ENCODE results near the gene PIK3IP1.

PIK3IP1 gene

DNA sequence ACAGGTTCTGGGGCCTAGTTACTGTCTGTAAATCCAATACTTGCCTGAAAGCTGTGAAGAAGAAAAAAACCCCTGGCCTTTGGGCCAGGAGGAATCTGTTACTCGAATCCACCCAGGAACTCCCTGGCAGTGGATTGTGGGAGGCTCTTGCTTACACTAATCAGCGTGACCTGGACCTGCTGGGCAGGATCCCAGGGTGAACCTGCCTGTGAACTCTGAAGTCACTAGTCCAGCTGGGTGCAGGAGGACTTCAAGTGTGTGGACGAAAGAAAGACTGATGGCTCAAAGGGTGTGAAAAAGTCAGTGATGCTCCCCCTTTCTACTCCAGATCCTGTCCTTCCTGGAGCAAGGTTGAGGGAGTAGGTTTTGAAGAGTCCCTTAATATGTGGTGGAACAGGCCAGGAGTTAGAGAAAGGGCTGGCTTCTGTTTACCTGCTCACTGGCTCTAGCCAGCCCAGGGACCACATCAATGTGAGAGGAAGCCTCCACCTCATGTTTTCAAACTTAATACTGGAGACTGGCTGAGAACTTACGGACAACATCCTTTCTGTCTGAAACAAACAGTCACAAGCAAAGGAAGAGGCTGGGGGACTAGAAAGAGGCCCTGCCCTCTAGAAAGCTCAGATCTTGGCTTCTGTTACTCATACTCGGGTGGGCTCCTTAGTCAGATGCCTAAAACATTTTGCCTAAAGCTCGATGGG lies 13.5 kb downstream of the PIK3IP1 start:
- DNase-seq (ENCODE audit: low read depth), result no peak

- DNase-seq (ENCODE audit: low read depth), result no peak
Observed at GRCh38 chr22:31278151-31278621, 14.1 kb downstream of the PIK3IP1 start.

GRCh38 chr22:31277741-31278140 lies 14.5 kb downstream of the PIK3IP1 start:
- DNase-seq (ENCODE audit: low read depth), result no peak

DNA sequence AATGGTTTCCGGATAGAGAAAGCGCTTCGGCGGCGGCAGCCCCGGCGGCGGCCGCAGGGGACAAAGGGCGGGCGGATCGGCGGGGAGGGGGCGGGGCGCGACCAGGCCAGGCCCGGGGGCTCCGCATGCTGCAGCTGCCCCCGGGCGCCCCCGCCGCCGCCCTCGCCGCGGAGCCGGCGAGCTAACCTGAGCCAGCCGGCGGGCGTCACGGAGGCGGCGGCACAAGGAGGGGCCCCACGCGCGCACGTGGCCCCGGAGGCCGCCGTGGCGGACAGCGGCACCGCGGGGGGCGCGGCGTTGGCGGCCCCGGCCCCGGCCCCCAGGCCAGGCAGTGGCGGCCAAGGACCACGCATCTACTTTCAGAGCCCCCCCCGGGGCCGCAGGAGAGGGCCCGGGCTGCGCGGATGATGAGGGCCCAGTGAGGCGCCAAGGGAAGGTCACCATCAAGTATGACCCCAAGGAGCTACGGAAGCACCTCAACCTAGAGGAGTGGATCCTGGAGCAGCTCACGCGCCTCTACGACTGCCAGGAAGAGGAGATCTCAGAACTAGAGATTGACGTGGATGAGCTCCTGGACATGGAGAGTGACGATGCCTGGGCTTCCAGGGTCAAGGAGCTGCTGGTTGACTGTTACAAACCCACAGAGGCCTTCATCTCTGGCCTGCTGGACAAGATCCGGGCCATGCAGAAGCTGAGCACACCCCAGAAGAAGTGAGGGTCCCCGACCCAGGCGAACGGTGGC lies 15.7 kb downstream of the PIK3IP1 start:
- no peak for DNase-seq (ENCODE audit: low read depth)

GRCh38 chr22:31275576-31275975 lies 16.7 kb downstream of the PIK3IP1 start:
- DNase-seq (ENCODE audit: low read depth), result no peak

GRCh38 chr22:31275018-31275417 lies 17.3 kb downstream of the PIK3IP1 start:
- no peak for DNase-seq (ENCODE audit: low read depth)

GRCh38 chr22:31274017-31274416 lies 18.3 kb downstream of the PIK3IP1 start:
- no peak for DNase-seq (ENCODE audit: low read depth)

- no peak for DNase-seq (ENCODE audit: low read depth)
Observed at GRCh38 chr22:31272522-31273446, 19.5 kb downstream of the PIK3IP1 start.

- DNase-seq (ENCODE audit: low read depth), result no peak
Observed at GRCh38 chr22:31271485-31271884, 20.8 kb downstream of the PIK3IP1 start.

DNA sequence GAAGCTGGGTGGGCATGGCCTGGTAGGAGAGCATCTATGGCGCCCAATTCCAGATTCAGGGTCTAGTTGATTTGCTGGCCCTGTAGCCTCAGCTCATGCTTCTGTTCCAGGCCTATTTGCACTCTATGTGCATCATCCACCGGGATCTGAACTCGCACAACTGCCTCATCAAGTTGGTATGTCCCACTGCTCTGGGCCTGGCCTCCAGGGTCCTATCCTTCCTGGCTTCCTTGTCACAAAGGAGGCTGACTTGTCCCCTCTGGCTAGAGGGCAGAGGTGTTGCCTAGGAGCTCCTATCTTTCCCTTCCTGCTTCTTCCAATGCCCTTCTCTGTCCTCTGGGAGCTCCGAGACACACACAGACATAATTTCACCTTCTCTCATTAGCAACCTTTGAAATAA lies 21.3 kb downstream of the PIK3IP1 start:
- DNase-seq (ENCODE audit: low read depth), result no peak

DNA sequence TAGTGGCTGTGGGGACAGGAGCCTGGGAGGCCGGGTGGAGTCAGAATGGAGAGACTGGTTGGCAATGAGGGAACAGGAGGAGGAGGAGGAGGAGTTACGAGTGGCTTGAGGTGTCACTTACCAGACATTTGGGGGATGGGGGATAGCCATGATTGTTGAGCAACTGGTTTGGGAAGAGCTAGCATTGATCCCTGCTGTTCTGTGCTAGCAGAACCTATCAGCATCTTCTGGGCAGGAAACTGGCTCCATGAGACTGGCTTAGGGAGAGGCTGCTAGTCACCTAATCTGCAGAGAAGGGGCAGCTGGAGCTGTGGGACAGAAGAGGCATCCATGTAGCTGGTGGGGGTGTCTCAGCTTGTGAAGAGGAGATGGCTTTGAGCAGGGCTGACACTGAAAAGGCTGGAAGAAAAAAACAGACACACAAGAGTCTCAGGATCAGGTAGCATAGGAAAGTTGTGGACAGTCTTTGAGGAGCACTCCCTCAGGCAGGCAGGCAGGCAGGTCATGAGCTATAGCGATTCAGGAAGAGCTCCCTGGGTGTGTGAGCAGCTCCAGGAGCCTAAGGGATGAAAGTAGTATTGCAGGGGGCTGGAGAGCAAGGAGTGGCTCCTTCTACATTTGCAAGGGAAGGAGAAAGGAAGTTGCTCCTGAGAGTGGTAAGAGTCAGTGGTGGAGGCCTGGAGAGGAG lies 22.3 kb downstream of the PIK3IP1 start:
- DNase-seq (ENCODE audit: low read depth), result no peak

- no peak for DNase-seq (ENCODE audit: low read depth)
Observed at GRCh38 chr22:31268281-31268680, 24.0 kb downstream of the PIK3IP1 start.

DNA sequence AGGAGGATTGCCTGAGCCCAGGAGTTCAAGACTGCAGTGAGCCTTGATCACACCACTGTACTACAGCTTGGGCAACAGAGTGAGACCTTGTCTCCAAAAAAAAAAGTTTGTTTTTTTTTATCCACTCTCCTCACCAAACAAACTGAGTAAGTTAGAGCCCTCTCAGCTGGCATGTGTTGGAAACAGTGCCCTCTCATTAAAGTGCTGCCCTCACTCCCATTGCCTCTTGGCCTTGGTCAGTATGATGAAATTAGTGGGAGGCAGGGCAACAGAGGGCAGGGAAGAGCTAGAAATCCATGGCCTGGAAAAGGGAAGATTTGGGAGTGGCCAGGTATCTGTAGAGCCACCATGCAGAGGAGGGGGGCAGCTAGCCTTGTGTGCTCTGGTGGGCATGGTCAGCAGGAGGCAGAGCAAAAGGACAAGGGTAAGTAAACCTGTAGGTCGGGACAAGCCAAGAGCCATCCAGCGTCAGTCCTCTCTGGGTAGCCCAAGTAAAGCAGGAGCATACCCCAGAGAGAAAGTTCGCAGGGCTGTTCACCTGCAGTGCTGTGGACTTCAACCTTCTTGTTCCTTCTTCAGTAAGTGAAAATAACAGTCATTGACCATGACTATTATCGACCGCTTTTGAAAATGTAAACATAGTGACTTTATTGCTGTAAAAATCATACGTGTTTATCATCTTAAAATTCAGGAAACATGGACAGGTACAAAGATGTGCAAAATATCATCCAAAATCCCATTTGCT lies 28.2 kb downstream of the PIK3IP1 start:
- DNase-seq (ENCODE audit: low read depth), result no peak

GRCh38 chr22:31262312-31263133 lies 29.8 kb downstream of the PIK3IP1 start:
- no peak for DNase-seq (ENCODE audit: low read depth)

DNA sequence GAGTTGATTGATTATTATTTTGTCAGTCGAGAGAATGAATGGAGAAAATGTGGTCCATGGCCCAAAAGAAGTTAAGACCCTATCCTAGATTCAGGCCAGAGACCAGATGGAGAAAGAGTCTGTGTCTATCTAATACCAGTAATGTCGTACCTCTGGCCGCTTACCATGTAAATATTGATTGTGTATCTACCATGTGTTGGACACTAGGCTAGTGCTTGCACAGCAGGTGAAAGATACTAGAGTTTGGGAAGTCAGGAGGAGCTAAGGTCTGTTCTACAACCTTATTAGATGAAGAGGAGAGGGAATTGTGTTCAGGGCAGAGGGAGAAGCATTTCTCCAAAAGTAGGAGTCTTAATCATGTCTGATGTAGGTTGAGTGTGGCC lies 31.8 kb downstream of the PIK3IP1 start:
- no peak for DNase-seq (ENCODE audit: low read depth)

DNA sequence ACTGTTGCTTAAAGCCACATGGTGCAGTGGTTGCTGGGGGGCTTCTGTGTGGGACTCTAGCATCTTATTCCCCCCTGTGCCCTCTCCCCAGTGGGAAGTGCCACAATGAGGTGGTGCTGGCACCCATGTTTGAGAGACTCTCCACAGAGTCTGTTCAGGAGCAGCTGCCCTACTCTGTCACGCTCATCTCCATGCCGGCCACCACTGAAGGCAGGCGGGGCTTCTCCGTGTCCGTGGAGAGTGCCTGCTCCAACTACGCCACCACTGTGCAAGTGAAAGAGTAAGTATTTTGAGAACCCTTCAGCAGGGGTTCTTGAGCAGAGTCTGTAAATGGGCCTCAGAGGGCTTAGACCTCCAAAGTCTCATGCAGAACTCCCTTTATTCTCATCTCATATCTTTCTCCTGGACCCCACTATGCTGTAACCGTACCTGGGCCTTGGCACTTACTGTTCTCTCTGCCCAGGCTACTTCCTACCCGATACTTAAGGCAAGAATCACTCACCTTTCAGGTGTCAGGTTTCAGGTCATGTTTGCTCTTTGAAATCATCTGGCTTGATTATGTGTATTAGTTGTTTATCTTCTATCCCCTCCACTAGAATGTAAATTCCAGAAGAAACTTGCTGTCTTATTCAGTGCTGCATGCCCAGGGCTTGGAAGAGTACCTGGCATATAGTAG lies 32.4 kb downstream of the PIK3IP1 start:
- no peak for DNase-seq (ENCODE audit: low read depth)

DNA sequence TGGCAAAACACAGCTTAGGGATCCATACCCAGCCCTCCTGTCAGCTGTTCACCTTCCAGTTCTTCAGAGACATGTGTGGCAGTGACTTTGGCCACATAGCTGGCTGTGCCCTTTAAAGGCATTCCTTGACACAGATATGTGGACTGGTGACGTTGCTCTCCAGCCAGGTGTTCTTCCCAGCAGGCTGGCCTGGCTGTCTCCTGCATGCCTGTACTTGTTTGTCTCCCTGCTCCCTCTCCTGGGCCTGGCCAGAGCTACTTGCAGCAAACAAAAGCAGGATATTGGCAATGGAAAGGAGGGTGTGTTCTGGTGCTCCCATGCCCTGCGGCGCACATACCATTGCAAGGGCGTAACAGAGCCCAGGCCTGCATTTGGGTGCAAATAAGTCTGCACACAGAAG lies 38.3 kb downstream of the PIK3IP1 start:
- no peak for DNase-seq (ENCODE audit: low read depth)

- no peak for DNase-seq (ENCODE audit: low read depth)
Observed at GRCh38 chr22:31250740-31251600, 41.3 kb downstream of the PIK3IP1 start.

Data from stimulated activated CD8-positive, alpha-beta memory T cell treated with anti-CD3 and anti-CD28 coated beads, Interleukin-15, amount 100 ng/mL, for 1 hour (primary cell).